ENCODE data around the gene SHCBP1. TPM values are rescaled to one million over a fixed set of nuclear protein-coding genes. Genes with fewer than 3 reads are reported as not detected.

SHCBP1 gene
- total RNA-seq, 1 experiment from 2014 or later, result 23.6 TPM

Small RNA genes within 50 kb of the gene (small RNA-seq; reads per million reads assigned to genes)
- 0 reads per million in 2 experiments for gene RNU6-845P

Other genes with a start within 250 kb of the SHCBP1 start
- 85.3 and 119 TPM in 2 replicates for gene VPS35, start 67.8 kb upstream of the SHCBP1 start, total RNA-seq (2014; rRNA removed; shearing (Covaris generic))
- 24.3 and 29.1 TPM in 2 replicates for gene ORC6, start 68.3 kb upstream of the SHCBP1 start, total RNA-seq (2014; rRNA removed; shearing (Covaris generic))
- gene MYLK3, start 127.0 kb upstream of the SHCBP1 start, total RNA-seq (2014; rRNA removed; shearing (Covaris generic)), result 0.10 and 0.40 TPM in 2 replicates
- 13.9 and 17.6 TPM in 2 replicates for gene C16orf87, start 209.8 kb upstream of the SHCBP1 start, total RNA-seq (2014; rRNA removed; shearing (Covaris generic))